Prostate gland (tissue), 2 donors: ENCODE data around the gene JADE2. TPM values are rescaled to one million over a fixed set of nuclear protein-coding genes. Genes with fewer than 3 reads are reported as not detected.

Experiments used
- DNase-seq: peaks from one replicate; pipeline ENCODE4 v3.0.0-alpha.2; 2019; ENCODE audit warnings: low spot score
- H3K27ac ChIP-seq, 2 donors: fragments of 200-600 bp; sonication (generic); 2 replicates each; pipeline ENCODE4 v1.5.1; 2017 to 2019
- H3K27me3 ChIP-seq: fragments of 200-600 bp; sonication (generic); replicated peaks from 2 replicates; pipeline ENCODE4 v1.5.1; 2019; ENCODE audit not compliant: insufficient read depth
- H3K36me3 ChIP-seq, 2 donors: fragments of 200-600 bp; sonication (generic); 1 replicate in 1 of 2; 2 replicates in 1 of 2; pipeline versions ENCODE4 v1.5.1 to v1.8.1; 2017 to 2019
- H3K4me1 ChIP-seq: fragments of 200-600 bp; sonication (generic); replicated peaks from 2 replicates; pipeline ENCODE4 v1.5.1; 2019
- H3K4me3 ChIP-seq, 2 donors: fragments of 200-600 bp; sonication (generic); 2 replicates each; pipeline ENCODE4 v1.5.1; 2017 to 2019
- H3K9me3 ChIP-seq: fragments of 200-600 bp; sonication (generic); 2 replicates; pipeline ENCODE4 v1.5.1; 2017
- CTCF ChIP-seq, 4 experiments: fragments of 200-600 bp in 2 of 4; fragments of 450-650 bp in 2 of 4; sonication (generic) in 2 of 4; IDR thresholded peaks; 1 replicate in 3 of 4; 2 replicates in 1 of 4; pipeline ENCODE4 v1.5.1; 2016 to 2019; ENCODE audit warnings: antibody characterized with exemption in 4 of 4, mild to moderate bottlenecking in 2 of 4, moderate library complexity in 2 of 4
- POLR2A ChIP-seq: fragments of 450-650 bp; IDR thresholded peaks from one replicate; pipeline ENCODE4 v1.6.1; 2016; ENCODE audit warnings: antibody characterized with exemption, mild to moderate bottlenecking
- POLR2AphosphoS5 ChIP-seq: sonication (generic); formaldehyde crosslinking; IDR thresholded peaks from one replicate; pipeline ENCODE4 v1.6.1; 2017; ENCODE audit warnings: antibody characterized with exemption
- WGBS: methylation state at CpG from one replicate; pipeline ENCODE4 v1.1.5; 2018; 5-methylcytosine and 5-hydroxymethylcytosine counted together
- intact Hi-C: fragments of 100-400 bp; cut with DNase I; formaldehyde crosslinking; loops from one replicate; pipeline ENCODE4 v1.14.2; 2022
- total RNA-seq, 2 donors: library from RNA; depleted of rRNA; stranded (reverse); fragments of >200 nt; gene quantifications; one replicate each; pipeline ENCODE4 v1.1.0, GENCODE V29; 2016

Gene JADE2
- total RNA-seq, 2 donors from 2014 or later: 63.4 to 87.1 TPM

- intact Hi-C loops: loop anchor here (10.0 kb wide), 1 partner anchor 232 kb away; no protein-coding TSS in a partner anchor
- Histone ChIP-seq H3K27ac (no peak overlapping the region), H3K4me3 (no peak overlapping the region), H3K9me3 (no peaks in the 10 kb centered on the region), H3K4me1 (no peaks in the 10 kb centered on the region), H3K27me3 (no peaks in the 10 kb centered on the region), H3K36me3 (peaks cover 7 to 21% of the 10 kb centered on the region in 2 donors)
- no peak for TF ChIP-seq CTCF (IDR thresholded peaks at IDR 0.05)
- no peak for TF ChIP-seq POLR2AphosphoS5
- no peak for TF ChIP-seq POLR2A
- 39% methylated on average over 1 of the region's 1 CpG for WGBS
- DNase-seq: no peak
Measured at GRCh38 chr5:134536876-134537275, 11.4 kb downstream of the JADE2 start.

GRCh38 chr5:134537297-134537696 lies 11.8 kb downstream of the JADE2 start:
- no peak overlapping the region for H3K4me3 ChIP-seq
- DNase-seq: no peak
- H3K27me3 ChIP-seq: no peaks in the 10 kb centered on the region
- H3K9me3 ChIP-seq: no peaks in the 10 kb centered on the region
- H3K36me3 ChIP-seq: peaks cover 7 to 21% of the 10 kb centered on the region in 2 donors
- no peak overlapping the region for H3K27ac ChIP-seq
- intact Hi-C loops: loop anchor here (10.0 kb wide), 1 partner anchor 232 kb away; no protein-coding TSS in a partner anchor
- TF ChIP-seq CTCF (IDR thresholded peaks at IDR 0.05): no peak
- no peak for TF ChIP-seq POLR2A
- TF ChIP-seq POLR2AphosphoS5: no peak
- no peaks in the 10 kb centered on the region for H3K4me1 ChIP-seq

- Histone ChIP-seq H3K4me3 (no peak overlapping the region), H3K9me3 (no peaks in the 10 kb centered on the region), H3K4me1 (no peaks in the 10 kb centered on the region), H3K27ac (no peak overlapping the region), H3K36me3 (peaks cover 7 to 21% of the 10 kb centered on the region in 2 donors), H3K27me3 (no peaks in the 10 kb centered on the region)
- TF ChIP-seq POLR2A (no peak), CTCF (IDR thresholded peaks at IDR 0.05) (no peak), POLR2AphosphoS5 (no peak)
- 93% methylated on average over 3 of the region's 3 CpGs for WGBS
- DNase-seq: no peak
- intact Hi-C loops: loop anchor here (10.0 kb wide), 1 partner anchor 233 kb away; no protein-coding TSS in a partner anchor
Measured at GRCh38 chr5:134538296-134538695, 12.8 kb downstream of the JADE2 start.

- Histone ChIP-seq H3K9me3 (no peaks in the 10 kb centered on the region), H3K27me3 (no peaks in the 10 kb centered on the region), H3K4me1 (no peaks in the 10 kb centered on the region), H3K27ac (no peak overlapping the region), H3K4me3 (no peak overlapping the region), H3K36me3 (peaks cover 7 to 21% of the 10 kb centered on the region in 2 donors)
- WGBS: 94% methylated on average over 2 of the region's 2 CpGs
- TF ChIP-seq CTCF (IDR thresholded peaks at IDR 0.05): no peak
- no peak for TF ChIP-seq POLR2AphosphoS5
- TF ChIP-seq POLR2A: no peak
- no peak for DNase-seq
- intact Hi-C loops: loop anchor here (10.0 kb wide), 1 partner anchor 235 kb away; no protein-coding TSS in a partner anchor
Measured at GRCh38 chr5:134539732-134540131, 14.3 kb downstream of the JADE2 start.
